Endothelial cell of umbilical vein (primary cell): ENCODE results near the gene NKTR. TPM values are rescaled to one million over a fixed set of nuclear protein-coding genes. Genes with fewer than 3 reads are reported as not detected.
A peak's percentile ranks its signal among the peaks of the same experiment; 100 is the strongest.

Experiments
- BruUV-seq: library from RNA; stranded (reverse); fragments of 400-500 nt; replicated peaks from 2 replicates; lab custom pipeline; 2021; lab: Mats Ljungman, UMichigan
- CTCF ChIA-PET: fragments of 300-600, 350-600 bp; sonication (Branson Sonifier 250); formaldehyde crosslinking; loops from one replicate; lab custom pipeline; 2021; ENCODE audit warnings: antibody characterized with exemption, inconsistent platforms; lab: Charles Lee
- POLR2A ChIA-PET: fragments of 300-600, 350-600 bp; sonication (Branson Sonifier 250); formaldehyde crosslinking; loops from one replicate; lab custom pipeline; 2021; ENCODE audit warnings: antibody characterized with exemption, inconsistent platforms; lab: Charles Lee
- DNase-seq: peaks from one replicate; pipeline ENCODE4 v3.0.0-alpha.2; 2011; ENCODE audit warnings: low read depth, low spot score
- FAIRE-seq: peaks from 2 replicates; lab custom pipeline; 2011; peaks lifted over from hg19 to GRCh38; lab: Jason Lieb, UNC
- H2AFZ ChIP-seq: 2 replicates; pipeline ENCODE4 v1.6.0; 2012; ENCODE audit warnings: low read depth, low read length, control low read depth, inconsistent platforms
- H3K27ac ChIP-seq: 2 replicates; pipeline ENCODE4 v1.5.1; 2011; ENCODE audit warnings: low read depth, mild to moderate bottlenecking, control low read depth, low read length, moderate library complexity; ENCODE audit not compliant: insufficient read depth
- H3K27me3 ChIP-seq, 2 experiments: 2 replicates each; pipeline versions ENCODE4 v1.6.0 to v1.6.1; 2011; ENCODE audit warnings: low read length in 2 of 2, mixed read lengths in 1 of 2; ENCODE audit not compliant: control insufficient read depth in 2 of 2, insufficient read depth in 2 of 2
- H3K36me3 ChIP-seq, 2 experiments: 2 replicates in 1 of 2; 3 replicates in 1 of 2; pipeline ENCODE4 v1.5.1; 2011; ENCODE audit warnings: low read length in 2 of 2, mild to moderate bottlenecking in 1 of 2, moderate library complexity in 1 of 2; ENCODE audit not compliant: control insufficient read depth in 2 of 2, insufficient read depth in 2 of 2; ENCODE audit errors: extremely low read depth in 1 of 2
- H3K4me1 ChIP-seq: 3 replicates; pipeline ENCODE4 v1.5.1; 2011; ENCODE audit warnings: mild to moderate bottlenecking, low read length; ENCODE audit not compliant: control insufficient read depth, insufficient read depth; ENCODE audit errors: extremely low read depth
- H3K4me2 ChIP-seq: 2 replicates; pipeline ENCODE4 v1.6.1; 2011; ENCODE audit warnings: low read length, control low read depth, mixed read lengths; ENCODE audit not compliant: insufficient read depth
- H3K4me3 ChIP-seq, 3 experiments: fragments of 200-600 bp in 1 of 3; sonication (generic), shearing (Covaris generic) in 1 of 3; replicated peaks in 1 of 3; 2 replicates each; pipeline ENCODE4 v1.5.1; 2011 to 2016; ENCODE audit warnings: control low read depth in 3 of 3, low read length in 3 of 3, mild to moderate bottlenecking in 2 of 3, inconsistent platforms in 1 of 3, low read depth in 1 of 3, moderate library complexity in 1 of 3; ENCODE audit not compliant: insufficient read depth in 1 of 3
- H3K79me2 ChIP-seq: 2 replicates; pipeline ENCODE4 v1.6.0; 2012; ENCODE audit warnings: low read length, inconsistent platforms; ENCODE audit not compliant: control insufficient read depth, insufficient read depth
- H3K9ac ChIP-seq: replicated peaks from 2 replicates; pipeline ENCODE3; 2011; ENCODE audit warnings: low read length, control low read depth; ENCODE audit not compliant: insufficient read depth; ENCODE audit errors: extremely low read depth
- H3K9me1 ChIP-seq: replicated peaks from 3 replicates; pipeline ENCODE4 v1.6.0; 2011; ENCODE audit warnings: mild to moderate bottlenecking, low read length; ENCODE audit not compliant: control insufficient read depth, insufficient read depth; ENCODE audit errors: extremely low read depth
- H3K9me3 ChIP-seq: replicated peaks from 2 replicates; pipeline ENCODE4 v1.5.1; 2012; ENCODE audit warnings: low read length, inconsistent platforms; ENCODE audit not compliant: control insufficient read depth, insufficient read depth
- H4K20me1 ChIP-seq: replicated peaks from 2 replicates; pipeline ENCODE3; 2011; ENCODE audit warnings: mild to moderate bottlenecking, low read length; ENCODE audit not compliant: control insufficient read depth, insufficient read depth; ENCODE audit errors: extremely low read depth
- GATA2 ChIP-seq: IDR thresholded peaks from 2 replicates; pipeline ENCODE4 v1.7.0; 2011; ENCODE audit warnings: low read depth, mild to moderate bottlenecking, moderate library complexity, mixed read lengths, low read length; ENCODE audit not compliant: insufficient read length, insufficient read depth
- JUN ChIP-seq: IDR thresholded peaks from 2 replicates; pipeline ENCODE4 v1.6.1; 2011; ENCODE audit warnings: borderline replicate concordance, low read depth; ENCODE audit not compliant: insufficient read length, insufficient read depth
- POLR2A ChIP-seq: IDR thresholded peaks from 2 replicates; pipeline ENCODE4 v1.6.1; 2012; ENCODE audit warnings: low read depth, mild to moderate bottlenecking, control low read depth, low read length
- dilution Hi-C: fragments of 300-500 bp; cut with MboI; formaldehyde crosslinking; loops from one replicate; pipeline ENCODE4 v1.15.0; 2019; ENCODE audit warnings: low sequenced_read_pairs; ENCODE audit not compliant: extremely low pct_ligation_motif_present
- intact Hi-C: fragments of 100-400 bp; cut with micrococcal nuclease; formaldehyde crosslinking; loops from one replicate; pipeline ENCODE4 v1.10.0; 2022
- polyA plus RNA-seq, 4 experiments: library from polyadenylated mRNA; depleted of rRNA in 3 of 4; stranded (reverse) in 3 of 4; unstranded in 1 of 4; fragments of >200 nt; gene quantifications; 2 replicates each; pipeline versions ENCODE4 v1.2.1 to v1.2.3, GENCODE V29; 2011 to 2012; ENCODE audit warnings: missing spikeins in 1 of 4
- total RNA-seq: library from RNA; stranded (reverse); gene quantifications from 2 replicates; pipeline ENCODE4 v1.2.3, GENCODE V29; 2021
- TF ChIP-seq, protein P1 (sequence below): IDR thresholded peaks from 2 replicates; pipeline ENCODE4 v1.6.1; 2011; ENCODE audit not compliant: insufficient read depth, insufficient read length
- TF ChIP-seq, protein P2 (sequence below), 2 donors: IDR thresholded peaks; 1 replicate in 1 of 2; 2 replicates in 1 of 2; pipeline ENCODE4 v1.5.1; 2011; ENCODE audit warnings: low read length in 2 of 2, mild to moderate bottlenecking in 2 of 2, moderate library complexity in 2 of 2, control low read depth in 1 of 2, inconsistent platforms in 1 of 2, low read depth in 1 of 2; ENCODE audit not compliant: insufficient read depth in 1 of 2; ENCODE audit errors: extremely low read depth in 1 of 2

The NKTR gene
- total and polyA plus RNA-seq, 2 donors (not counting 3 experiments of a cell fraction or from before 2014, with no cell fraction given) = 27.4 to 99.0 TPM

DNA sequence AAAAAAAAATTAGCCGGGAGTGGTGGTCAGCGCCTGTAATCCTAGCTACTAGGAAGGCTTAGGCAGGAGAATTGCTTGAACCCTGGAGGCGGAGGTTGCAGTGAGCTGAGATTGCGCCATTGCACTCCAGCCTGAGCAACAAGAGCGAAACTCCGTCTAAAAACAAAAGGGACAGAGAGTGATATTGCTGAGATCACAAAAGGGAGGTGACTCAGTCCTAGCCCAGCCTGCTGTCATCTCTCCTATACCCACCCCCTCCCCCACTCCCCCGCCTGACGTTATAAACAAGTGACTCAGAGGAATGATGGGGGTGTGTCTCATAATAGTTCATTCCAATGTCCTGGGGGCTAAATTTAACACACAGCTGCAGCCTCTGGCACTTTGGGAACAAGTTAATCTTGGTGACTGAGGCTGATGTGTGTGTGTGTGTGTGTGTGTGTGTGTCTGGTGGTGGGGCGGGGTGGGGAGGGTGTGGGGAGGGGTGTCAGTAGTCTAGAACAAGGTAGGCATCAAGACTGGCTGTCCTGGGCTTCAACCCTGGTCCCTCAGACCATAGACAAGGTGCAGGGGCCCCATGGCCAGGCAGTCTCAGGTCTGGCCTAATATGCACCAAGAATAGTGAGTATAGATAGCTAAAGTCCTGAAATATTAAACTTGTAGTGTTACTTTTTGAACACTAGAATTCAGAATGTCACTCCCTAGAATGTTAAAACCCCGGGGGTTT lies 83.6 kb downstream of the NKTR start:
- no peaks in the 10 kb centered on the region for H3K9me3 ChIP-seq
- DNase-seq (peak; percentile 59), FAIRE-seq (peak; percentile 85)
- no peak overlapping the region for H3K9ac ChIP-seq
- ChIA-PET CTCF (no interaction called here), POLR2A (interaction anchor here (0.7 kb wide), 1 partner anchor 89 kb away, joined by 9 read pairs; no protein-coding TSS in a partner anchor)
- H3K4me3 ChIP-seq = no peak overlapping the region
- dilution Hi-C loops = no loop called here
- peaks cover 21 to 32% of the 10 kb centered on the region in 2 experiments for H3K27me3 ChIP-seq
- no peak overlapping the region for H2AFZ ChIP-seq
- TF ChIP-seq, protein P1, sequence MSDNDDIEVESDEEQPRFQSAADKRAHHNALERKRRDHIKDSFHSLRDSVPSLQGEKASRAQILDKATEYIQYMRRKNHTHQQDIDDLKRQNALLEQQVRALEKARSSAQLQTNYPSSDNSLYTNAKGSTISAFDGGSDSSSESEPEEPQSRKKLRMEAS = no peak
- TF ChIP-seq, protein P2, sequence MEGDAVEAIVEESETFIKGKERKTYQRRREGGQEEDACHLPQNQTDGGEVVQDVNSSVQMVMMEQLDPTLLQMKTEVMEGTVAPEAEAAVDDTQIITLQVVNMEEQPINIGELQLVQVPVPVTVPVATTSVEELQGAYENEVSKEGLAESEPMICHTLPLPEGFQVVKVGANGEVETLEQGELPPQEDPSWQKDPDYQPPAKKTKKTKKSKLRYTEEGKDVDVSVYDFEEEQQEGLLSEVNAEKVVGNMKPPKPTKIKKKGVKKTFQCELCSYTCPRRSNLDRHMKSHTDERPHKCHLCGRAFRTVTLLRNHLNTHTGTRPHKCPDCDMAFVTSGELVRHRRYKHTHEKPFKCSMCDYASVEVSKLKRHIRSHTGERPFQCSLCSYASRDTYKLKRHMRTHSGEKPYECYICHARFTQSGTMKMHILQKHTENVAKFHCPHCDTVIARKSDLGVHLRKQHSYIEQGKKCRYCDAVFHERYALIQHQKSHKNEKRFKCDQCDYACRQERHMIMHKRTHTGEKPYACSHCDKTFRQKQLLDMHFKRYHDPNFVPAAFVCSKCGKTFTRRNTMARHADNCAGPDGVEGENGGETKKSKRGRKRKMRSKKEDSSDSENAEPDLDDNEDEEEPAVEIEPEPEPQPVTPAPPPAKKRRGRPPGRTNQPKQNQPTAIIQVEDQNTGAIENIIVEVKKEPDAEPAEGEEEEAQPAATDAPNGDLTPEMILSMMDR (IDR thresholded peaks at IDR 0.05; ENCODE audit: extremely low read depth in 1 of 2, insufficient read depth in 1 of 2, low read depth in 1 of 2, low read length in 2 of 2) = no peak
- TF ChIP-seq GATA2 = no peak
- peak; percentile 14 for TF ChIP-seq JUN
- no peak for TF ChIP-seq POLR2A
- no TSS peak for BruUV-seq
- H3K9me1 ChIP-seq = no peaks in the 10 kb centered on the region
- H3K4me1 ChIP-seq = no peaks in the 10 kb centered on the region
- no peaks in the 10 kb centered on the region for H3K79me2 ChIP-seq
- H3K36me3 ChIP-seq = no peaks in the 10 kb centered on the region
- H3K27ac ChIP-seq = no peak overlapping the region
- no peaks in the 10 kb centered on the region for H4K20me1 ChIP-seq
- intact Hi-C loops = loop anchor here (2.0 kb wide), 1 partner anchor 29 kb away; no protein-coding TSS in a partner anchor
- H3K4me2 ChIP-seq = no peak overlapping the region
